Right lung (tissue), 5 donors: ENCODE measurements around the gene NKIRAS2. TPM values are rescaled to one million over a fixed set of nuclear protein-coding genes. Genes with fewer than 3 reads are reported as not detected.
"Not testable (repeated sequence)": the region's sequence is repeated elsewhere in the genome, so short reads cannot be mapped to it uniquely, and the experiment has no call there.

Experiments used
- DNase-seq, 2 donors: peaks; one replicate each; pipeline ENCODE4 v3.0.0-alpha.2; 2013
- polyA plus RNA-seq, 5 donors: library from polyadenylated mRNA; unstranded; fragments of 120-200 nt; gene quantifications; one replicate each; pipeline versions ENCODE4 v1.2.1 to v1.2.3, GENCODE V29; 2013; ENCODE audit warnings: inconsistent platforms in 1 of 5, low replicate concordance in 1 of 5; ENCODE audit not compliant: insufficient read length in 5 of 5, insufficient read depth in 1 of 5

Gene NKIRAS2
- polyA plus RNA-seq, 5 donors = 37.6 to 56.9 (median 42.2) TPM

DNA sequence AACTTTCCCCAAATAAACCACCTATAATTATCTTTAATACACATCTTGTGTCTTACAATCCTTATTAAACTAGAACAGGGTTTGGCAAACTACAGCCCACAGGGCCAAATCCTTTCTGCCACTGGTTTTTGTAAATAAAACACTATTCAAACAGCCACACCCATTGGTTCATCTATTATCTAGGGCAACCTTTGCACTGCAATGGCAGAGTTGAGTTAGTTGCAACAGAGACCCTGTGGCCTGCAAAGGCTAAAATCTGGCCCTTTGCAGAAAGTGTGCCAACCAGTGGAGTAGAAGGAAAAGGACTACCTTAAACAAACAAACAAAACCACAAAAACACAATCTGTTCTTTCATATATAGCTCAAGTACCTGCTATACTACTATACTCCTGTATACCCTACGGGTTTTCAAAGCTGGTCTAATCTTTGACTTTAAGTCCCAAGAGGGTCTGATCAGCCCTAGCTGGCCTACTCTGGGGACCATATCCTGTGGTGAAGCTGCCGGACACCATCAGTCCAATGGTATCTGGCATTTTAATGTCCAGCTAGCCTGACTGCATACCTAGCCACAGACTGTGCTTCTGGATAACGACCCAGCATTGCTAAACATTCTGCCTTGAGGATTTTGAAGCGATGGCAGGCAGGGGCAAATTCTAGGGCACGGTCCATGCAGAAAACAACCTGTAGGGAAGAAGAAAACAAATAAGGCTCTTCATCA lies 30.0 kb upstream of the NKIRAS2 start:
- no peak for DNase-seq

DNA sequence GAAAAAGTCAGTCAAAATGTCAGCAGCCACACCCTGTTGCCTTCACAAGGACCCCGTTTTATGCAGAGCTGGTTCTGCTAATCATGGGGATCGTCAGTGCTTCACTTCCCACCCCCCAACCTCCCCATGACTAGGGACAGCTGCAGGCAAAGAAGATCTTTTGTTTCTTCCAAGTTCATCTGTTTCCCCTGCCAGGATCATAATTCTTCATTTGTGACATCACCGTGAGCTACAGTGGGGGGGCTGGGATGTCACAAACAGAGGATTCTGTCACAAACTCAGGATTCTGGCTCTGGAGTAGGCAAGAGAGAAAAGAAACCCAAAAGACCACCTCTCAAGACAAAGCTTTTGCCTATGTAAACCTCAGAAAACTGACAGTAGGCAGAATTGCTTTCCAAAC lies 27.3 kb upstream of the NKIRAS2 start:
- DNase-seq = no peak

DNA sequence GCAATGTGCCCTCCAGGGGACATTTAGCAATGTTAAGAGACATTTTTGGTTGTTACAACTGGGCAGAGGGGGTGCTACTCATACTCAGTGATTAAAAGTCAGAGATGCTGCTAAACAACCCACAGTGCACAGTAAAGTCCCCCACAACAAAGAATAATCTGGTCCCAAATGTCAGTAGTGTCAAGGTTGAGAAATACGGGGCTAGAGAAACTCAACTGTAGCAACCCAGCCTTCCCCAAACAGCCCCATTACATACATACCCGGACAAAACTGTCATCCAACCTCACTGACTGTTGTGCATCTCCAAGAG lies 23.1 kb upstream of the NKIRAS2 start:
- DNase-seq = no peak

DNA sequence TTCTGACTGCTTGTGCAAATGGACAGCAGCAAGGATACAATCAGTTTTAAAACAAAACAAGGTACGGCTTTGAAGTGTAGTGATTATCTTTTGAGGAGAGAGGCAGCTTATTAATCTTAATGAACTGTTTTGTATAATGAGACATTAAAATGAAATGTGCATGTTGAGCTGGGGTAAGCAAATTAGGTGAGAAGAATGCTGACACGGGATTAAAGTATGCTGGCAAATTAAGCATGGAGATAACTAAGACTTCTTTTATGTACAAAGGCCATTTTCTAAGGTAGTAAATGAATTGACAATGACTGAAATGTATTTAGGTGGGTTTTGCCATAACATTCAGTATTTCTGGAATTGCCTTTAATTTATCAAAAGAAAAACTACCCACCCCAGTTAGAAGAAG lies 21.4 kb upstream of the NKIRAS2 start:
- DNase-seq = no peak

DNA sequence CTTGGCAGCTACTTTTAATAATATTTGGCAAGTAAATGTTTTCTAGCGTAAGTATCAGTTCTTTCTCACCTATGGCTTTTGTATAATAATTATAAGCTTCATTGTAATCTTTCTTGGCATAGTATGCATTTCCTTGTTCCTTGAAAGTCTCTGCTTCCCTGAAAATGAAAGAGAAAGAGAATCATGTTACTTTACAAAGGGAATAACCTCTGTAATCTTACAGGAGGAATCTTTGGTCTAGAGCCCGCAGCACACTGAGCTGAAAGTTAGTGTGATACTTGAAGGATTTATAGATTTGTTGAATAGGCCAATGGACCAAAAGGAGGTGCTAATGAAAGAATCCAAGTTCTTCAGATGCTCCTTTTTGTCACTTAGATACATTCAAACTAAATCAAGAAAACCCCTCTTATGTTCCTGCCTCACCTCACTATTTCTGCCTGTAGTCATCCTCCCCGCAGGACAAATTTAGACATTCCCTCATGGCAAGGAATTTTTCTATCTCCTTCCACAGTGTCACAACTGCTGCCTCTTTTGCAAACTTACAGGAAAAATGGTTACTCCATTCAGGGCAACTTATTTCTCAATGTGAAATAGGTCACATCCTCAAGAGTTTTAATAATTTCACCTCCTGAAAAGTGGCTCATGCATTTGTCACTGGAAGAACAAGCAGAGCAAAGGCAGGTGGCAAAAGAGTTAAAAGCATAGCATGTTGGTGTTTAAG lies 19.3 kb upstream of the NKIRAS2 start:
- no peak for DNase-seq

DNA sequence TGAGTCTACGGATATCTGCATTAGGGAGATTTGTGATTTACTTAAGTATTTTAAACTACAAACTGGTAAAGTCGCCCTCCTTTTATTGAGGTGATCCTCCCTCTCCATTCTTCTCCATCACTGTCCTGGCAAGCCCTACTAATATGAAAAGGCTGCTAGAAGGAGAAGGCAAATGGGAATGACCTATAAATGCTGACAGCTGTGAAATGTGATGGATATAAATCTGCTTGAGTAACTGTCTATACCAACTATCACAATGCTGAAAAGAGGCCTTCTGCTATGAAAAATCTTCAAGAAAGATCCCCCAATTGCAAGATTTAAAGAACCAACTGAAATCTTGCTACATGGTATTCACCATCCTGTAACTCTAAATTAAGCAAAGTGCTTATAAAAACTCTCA lies 18.2 kb upstream of the NKIRAS2 start:
- DNase-seq = no peak

DNA sequence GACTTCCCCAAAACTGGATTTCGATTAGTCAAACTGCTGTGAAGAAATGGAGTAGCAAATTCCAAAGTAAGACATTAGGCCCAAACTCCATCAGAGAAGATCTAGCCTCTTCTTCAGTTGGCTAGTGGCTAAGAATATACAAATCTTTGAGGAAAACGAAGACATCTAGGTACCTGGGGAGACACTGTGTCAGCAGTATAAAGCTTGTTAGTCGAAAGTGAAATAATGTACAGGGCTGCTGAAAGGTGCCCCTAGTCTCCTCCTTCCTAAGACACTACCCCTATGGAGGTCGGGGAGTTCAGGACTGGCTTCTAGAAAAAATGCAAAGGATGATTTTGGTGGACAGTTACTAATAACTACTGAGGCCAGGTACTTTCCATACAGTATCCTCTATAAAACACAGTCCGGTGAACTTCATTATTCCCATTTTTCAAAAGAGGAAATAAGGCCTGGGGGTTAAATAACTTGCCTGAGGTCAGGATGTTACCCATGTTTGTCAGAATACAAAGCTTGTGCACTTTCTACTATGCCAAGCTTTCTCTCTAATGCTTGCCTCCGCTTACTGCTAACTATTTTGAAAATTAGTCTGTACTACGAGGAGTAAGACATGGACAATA lies 17.6 kb upstream of the NKIRAS2 start:
- DNase-seq = no peak

DNA sequence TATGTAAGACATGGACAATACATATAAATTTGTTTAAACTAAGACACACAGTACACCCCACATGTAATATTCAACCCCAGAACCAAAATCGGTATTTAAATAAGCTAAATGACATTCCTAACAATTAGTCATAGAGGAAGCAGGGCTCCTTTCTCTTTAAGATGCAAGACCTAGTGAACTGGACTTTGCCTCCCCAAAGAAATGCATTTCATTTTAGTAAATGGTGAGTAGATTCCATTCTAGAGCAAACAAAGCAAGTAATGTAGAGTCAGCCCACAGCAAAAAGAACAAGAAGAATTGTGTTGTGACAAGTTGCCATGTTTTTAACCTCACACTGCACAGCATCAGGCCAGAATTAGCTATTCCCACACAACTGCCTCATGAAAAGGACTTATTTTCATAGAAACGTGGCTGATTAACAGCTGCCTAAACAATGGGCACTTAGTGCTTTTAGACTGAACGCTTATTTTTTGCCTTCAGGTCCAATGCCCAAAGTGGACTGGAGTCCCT lies 17.0 kb upstream of the NKIRAS2 start:
- DNase-seq = no peak

DNA sequence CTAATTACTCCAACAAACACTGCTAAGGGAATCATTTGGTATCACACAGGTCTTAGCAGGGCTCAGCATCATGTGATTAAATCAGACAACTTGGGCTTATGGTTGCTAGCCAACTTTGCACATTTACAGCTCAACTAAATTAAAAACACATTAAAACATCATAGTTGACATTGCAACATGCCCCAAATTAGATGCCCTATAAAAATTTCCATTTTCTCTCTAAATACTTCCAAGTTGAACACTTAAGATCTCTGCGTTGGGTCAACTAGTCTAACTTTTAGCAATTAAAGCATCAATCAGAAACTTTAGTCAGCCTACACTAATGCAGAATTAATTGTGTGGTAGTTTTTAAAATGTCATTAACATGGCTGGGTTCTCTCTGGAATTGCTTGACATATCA lies 14.7 kb upstream of the NKIRAS2 start:
- no peak for DNase-seq

DNA sequence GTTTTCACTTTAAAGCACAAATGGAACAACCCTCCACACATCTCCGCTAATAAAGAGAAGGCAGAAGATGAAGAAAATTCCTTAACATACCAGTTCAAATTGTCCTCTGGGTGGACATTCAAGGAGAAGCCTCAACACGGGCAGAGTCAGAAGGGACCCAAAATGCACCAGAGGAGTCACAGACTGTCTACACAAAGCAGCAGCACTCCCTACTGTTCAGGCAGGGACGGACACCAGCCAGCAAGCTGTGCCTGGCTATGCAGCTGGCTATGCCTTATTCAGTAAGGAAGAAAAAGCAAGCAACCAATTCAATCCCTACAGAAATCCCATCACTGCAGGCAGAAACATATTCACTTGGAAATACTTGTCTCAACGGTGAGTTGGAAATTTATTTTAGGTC lies 10.7 kb upstream of the NKIRAS2 start:
- no peak for DNase-seq

DNA sequence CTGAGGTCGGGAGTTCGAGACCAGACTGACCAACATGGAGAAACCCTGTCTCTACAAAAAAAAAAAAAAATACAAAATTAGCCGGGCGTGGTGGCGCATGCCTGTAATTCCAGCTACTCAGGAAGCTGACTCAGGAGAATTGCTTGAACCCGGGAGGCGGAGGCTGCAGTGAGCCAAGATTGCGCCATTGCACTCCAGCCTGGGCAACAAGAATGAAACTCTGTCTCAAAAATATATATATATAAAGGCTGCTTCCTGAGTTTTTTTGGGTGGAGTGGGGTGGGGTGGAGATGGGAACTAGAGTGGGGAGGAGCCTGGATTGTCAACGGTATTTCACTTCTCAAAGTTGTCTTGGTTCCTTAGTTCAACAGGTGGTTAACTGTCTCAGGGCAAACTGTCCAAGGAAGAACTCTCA lies 9.6 kb upstream of the NKIRAS2 start:
- not testable (repeated sequence) for DNase-seq

DNA sequence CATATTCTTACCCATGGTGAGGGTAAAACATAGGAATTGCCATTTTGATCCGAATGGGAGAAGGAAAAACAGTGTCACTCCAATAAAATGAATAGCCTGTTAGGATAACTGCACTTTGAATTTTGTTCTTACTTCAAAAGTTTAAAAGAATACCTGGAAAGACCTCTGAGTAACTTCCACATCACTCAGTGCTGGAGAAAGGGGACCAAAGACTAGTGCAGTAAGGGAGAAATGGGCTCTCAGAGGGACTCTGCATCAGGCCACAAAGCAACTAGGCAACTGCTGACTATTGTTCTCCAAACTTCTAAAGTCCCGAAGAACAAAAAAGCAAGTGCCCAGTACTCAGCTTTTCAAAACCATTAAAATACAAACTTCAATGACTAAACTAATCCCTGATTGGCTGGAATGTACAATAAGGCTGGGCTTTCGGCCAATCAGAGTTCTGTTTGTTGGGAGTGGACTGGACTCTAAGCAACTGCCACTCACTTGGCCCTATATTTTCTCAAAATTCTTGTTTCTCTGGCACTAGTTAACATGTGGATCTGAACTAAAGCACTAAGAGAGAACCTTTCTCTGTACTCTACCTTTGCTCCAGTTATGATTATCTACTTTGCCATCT lies 8.9 kb upstream of the NKIRAS2 start:
- no peak for DNase-seq

DNA sequence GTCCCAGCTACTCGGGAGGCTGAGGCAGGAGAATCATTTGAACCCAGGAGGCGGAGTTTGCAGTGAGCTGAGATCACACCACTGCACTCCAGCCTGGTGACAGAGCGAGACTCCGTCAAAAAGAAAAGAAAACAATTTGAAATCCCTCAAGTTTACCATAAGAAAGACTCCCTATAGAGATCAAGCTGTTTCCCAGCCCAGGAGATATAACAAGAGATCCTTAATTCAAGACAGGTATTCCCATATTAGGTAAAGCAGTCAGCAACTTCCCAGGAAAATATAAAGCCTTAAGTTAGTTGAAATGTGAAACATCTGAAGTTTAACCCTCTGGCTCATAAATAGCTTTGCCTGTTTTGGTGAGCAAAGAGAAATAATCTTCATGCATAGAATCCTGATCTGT lies 7.5 kb upstream of the NKIRAS2 start:
- DNase-seq = not testable (repeated sequence)

DNA sequence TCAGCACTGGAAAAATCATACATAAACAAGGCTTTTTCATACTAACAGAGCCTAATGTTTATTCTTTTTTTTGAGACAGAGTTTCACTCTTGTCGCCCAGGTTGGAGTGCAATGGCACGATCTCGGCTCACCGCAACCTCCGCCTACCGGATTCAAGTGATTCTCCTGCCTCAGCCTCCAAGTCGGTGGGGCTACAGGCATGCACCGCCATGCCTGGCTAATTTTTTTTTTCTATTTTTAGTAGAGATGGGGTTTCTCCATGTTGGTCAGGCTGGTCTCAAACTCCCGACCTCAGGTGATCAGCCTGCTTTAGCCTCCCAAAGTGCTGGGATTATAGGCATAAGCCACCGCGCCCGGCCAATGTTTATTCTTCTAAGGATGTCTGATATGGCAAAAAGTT lies 6.2 kb upstream of the NKIRAS2 start:
- not testable (repeated sequence) for DNase-seq

DNA sequence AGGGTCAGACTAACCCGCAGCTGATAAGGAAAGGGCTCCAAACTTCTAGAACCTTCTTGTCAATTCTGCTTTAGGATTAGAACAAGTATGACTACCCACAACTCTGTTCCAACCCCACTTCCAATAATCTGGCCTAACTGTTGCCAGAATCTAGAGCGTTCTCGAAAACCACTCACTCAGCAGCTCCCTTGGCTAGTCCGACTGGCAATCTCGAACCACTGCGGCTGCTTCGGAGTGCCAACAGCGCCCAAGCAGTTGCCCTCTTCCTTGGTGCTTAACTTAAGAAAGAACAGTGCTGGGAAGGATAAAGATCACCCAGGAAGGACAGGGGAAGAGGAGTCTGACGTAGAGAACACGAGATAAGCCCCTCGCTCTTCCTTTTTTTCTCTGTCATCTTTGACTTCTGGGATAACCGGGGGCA lies 3.5 kb upstream of the NKIRAS2 start:
- DNase-seq = peak in 1 of 2 donors; percentile 18

DNA sequence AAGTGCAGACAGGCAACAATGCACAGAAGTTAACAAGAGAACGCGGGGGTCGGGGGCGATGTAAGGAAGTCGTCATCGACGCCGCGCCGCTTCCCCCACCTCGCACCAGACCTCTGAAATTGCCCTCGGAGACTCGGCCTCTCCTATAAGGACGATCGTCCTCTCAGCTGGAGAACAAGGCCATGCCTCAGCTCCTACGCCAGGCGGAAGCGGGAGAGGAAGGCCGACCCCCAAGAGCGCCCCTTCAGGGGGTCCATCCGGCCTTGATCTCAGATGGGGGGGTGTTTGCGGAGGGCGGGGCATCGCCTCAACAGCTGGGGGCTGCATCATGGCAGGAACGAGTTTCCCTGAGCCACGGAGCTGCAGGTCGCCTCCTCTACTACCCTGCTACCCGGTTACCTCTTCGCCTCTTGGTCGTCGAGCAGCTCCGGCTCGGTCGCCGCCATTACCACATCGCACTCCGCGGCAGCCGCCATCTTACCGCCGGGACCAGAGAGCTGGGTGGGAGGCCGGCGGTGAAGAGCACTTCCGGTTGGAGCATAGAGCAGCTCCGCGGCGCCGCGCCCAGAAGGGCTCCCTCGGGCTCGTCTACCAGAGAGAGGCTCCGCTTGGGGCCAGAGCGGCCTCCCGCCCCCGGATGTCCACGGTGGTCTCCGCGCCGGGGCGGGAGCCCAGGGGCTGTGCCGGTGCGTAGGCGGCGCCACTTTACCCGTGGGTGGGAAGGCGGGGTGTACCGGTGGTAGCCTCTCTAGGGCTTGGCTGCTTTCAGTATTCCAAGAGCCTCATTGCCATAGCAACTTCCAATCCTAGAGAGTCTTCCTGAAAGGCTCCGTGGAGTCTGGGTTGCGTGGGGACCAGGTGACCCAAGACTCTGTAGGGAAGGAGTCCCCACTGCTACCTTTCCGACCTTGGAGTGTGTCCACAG lies 2.7 kb upstream of the NKIRAS2 start, which contains the start of gene DNAJC7:
DNAJC7 (minus strand) TSS at position 499 of the 925 bp plus-strand sequence; CDS start at position 476, 23 bp downstream.
- DNase-seq = peak; percentile 91 to 92

DNA sequence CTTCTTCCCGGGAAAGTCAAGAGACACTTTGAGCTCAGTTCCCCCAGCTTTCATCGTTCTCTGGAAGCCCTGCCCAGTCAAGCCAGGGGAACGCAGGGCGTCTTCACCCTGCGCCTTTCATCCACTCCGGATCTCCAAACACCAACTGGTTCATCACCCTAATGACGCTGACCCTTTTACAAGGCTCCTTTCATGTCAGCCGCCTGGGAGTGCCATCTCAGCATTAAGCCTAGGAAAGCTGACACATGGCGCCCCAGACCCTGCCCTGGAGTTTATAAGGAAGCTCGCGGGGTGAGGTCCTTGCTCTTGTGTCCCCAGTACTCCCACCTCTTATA lies 2.1 kb upstream of the NKIRAS2 start:
- no peak for DNase-seq

DNA sequence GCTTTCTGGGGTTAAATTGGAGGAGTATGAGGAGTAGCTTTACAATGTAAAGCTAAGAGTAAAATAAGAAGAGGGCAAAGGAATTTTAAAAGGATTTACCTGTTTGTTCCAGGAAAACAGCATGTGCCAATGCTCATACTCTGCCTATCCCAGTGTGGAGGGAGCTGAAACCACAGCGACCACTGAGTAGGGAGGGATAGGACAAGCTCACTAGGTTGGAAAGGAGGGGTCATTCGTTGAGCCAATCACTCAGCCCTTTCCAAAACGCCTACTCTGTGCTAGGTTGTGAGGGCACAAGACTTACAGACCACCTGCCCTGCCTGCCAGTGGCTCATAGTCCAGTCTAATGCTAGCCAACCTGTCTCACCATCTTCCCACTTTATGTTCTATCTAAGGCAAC lies 1.6 kb upstream of the NKIRAS2 start:
- DNase-seq = no peak

DNA sequence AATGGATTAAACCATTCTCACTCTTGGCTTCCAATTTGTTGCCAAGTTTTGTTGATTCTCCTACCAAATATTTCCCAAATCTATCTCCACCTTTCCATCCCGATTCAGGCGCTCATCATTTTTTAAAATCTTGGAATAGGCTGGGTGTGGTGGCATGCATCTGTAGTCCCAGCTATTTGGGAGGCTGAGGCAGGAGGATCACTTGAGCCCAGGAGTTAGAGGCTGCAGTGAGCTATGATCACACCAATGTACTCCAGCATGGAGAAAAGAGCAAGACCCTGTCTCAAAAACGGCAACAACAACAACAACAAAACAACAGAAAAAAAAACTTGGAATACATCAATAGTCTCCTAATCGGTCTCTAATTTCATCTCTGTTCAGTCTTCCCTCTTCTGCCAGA lies 902 bp upstream of the NKIRAS2 start:
- no peak for DNase-seq

DNA sequence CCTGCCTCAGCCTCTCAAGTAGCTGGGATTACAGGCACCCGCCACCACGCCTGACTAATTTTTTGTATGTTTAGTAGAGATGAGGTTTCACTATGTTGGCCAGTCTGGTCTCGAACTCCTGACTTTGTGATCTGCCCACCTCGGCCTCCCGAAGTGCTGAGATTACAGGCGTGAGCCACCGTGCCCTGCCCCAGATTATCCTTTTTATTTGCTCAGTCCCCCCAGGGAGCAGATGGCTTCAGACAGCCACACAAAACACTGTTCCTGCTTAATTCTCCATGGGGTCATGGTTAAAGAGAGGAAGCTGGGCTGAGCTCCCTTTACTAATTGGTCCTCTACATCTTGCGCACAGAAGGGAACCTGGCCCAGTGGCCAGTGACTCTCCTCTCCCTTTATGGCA lies 955 bp downstream of the NKIRAS2 start:
- DNase-seq = not testable (repeated sequence)
